Testis (tissue), 2 donors: ENCODE data around the gene FAM20A.

Experiments
- CTCF ChIP-seq, 3 experiments: fragments of 450-650 bp in 2 of 3; fragments of 200-600 bp in 1 of 3; sonication (generic) in 1 of 3; IDR thresholded peaks; one replicate each; pipeline ENCODE4 v1.5.1; 2016 to 2019; ENCODE audit warnings: antibody characterized with exemption in 3 of 3, mild to moderate bottlenecking in 2 of 3, moderate library complexity in 1 of 3
- POLR2A ChIP-seq: fragments of 450-650 bp; IDR thresholded peaks from one replicate; pipeline ENCODE4 v1.6.1; 2017; ENCODE audit warnings: antibody characterized with exemption, mild to moderate bottlenecking, moderate library complexity

GRCh38 chr17:68572138-68572842 lies 28.9 kb downstream of the FAM20A start:
- TF ChIP-seq CTCF (IDR thresholded peaks at IDR 0.05) = no peak
- TF ChIP-seq POLR2A = no peak
